NCI-H524 treated with DMSO at 0.1 percent for 48 hours (cell line): ENCODE results near the gene CANT1.
"Not testable (repeated sequence)": the region's sequence is repeated elsewhere in the genome, so short reads cannot be mapped to it uniquely, and the experiment has no call there.

ENCODE experiments used
- DNase-seq: peaks from one replicate; lab custom pipeline; 2025; lab: John Stamatoyannopoulos, UW

Gene CANT1

DNA sequence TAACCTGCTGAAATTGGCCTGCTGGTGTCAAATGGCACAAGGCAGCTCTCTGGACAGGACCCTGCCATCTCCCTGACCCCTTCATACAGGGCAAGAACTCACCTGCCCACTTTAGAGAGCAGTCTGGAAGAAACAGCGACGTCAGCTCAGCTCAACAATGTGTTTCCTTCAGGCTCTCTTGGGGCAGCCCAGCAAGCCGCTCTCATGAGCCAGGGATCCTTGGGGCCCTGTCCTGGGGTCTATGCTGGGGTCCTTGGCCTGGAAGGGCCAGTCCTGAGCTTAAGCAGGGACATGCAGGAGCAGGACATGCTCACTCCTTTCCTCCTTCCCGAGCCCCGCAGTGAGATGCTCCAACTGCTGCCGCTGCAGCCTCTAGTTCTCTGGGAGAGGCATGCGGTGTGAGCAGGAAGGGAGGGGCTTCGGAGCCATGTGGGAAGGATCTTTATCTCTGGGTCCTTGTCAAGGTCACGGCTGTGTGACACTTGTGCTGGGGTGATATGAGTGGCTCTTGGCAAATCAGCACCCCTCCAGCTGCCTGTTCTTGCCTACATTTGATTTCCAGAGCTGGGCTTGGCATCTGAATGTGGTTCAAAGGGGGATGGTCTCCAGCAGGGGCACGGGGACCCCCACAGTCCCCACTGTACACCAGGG, 17.8 kb upstream of the CANT1 start:
- DNase-seq, result no peak

DNA sequence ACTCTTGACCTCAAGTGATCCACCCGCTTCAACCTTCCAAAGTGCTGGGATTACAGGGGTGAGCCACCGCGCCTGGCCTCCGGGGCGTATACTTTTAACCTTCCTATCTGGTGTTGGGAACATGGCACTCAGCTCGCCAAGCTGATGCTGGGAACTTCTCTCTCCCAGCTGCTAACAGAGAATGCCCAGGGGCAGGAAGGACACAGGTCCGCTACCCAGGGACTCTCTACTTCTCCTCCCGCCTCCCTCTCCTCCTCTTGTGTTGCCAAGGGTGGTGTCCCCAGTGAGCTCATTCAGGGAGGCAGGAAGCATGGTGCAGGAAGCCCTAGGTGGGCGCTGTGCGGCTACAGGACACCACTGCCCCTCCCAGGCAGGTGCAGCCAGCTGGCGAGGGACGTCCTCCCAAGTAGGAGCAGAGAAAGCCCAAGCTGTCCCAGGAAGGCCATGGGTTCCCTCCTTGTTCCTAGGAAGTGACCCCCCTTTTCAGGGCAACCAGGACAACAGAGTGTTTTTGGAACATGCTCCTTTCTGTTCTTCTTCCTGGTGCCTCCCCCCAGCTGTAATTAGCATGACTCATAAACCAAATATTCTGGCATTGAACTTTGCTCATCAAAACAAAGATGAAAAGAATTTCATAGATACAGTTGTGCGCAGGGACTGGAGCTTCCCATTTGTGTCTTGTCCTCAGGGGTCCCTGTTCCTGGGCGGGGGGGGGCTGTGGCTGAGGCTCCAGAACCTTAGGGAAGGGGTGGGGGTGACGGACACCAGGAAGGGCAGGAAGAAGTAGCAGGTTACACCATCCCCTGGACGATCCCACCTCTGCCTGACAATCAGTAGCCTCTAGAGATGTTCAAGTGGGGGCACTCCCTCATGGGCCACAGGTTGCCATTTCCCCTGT, 17.1 kb upstream of the CANT1 start:
- no peak for DNase-seq

DNA sequence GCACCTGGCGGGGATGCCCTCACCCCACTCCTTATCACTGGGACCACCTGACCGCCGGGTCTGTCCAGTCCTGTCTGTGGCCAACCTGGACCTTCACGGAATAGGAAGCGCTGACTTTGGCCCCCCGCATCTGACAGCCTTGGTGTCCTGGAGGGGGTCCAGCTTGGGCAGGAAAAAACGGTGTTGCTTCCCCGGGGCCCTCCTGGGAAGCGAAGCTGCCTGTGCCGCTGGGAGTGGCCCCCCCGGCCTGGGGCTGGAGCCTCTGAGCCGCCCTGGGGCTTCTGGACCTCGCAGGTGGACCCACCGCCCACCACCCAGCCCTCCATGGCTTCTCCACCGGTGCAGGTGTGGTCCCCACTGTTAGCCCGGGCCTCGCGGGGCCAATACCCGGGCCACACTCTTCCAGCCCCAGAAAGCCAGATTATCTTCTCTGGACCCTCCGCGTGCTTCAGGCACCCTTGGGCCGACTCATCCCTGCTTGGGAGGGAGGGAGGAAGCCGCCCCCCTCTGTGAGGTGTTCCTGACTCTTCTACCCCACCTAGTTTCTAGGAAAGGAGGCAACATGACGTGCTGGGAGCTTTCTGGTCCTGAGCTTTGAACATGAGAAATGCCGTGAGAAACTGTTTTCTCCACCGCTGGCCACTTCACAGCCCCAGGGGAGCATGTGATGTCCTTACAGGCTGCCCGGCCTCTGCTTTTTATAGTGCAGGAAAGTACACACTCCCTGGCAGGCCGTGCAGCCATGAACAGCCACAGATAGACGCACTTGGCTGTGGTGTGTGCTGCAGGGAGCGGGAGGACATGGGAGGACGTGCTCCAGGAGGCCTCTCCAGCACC, 15.6 kb upstream of the CANT1 start:
- no peak for DNase-seq

DNA sequence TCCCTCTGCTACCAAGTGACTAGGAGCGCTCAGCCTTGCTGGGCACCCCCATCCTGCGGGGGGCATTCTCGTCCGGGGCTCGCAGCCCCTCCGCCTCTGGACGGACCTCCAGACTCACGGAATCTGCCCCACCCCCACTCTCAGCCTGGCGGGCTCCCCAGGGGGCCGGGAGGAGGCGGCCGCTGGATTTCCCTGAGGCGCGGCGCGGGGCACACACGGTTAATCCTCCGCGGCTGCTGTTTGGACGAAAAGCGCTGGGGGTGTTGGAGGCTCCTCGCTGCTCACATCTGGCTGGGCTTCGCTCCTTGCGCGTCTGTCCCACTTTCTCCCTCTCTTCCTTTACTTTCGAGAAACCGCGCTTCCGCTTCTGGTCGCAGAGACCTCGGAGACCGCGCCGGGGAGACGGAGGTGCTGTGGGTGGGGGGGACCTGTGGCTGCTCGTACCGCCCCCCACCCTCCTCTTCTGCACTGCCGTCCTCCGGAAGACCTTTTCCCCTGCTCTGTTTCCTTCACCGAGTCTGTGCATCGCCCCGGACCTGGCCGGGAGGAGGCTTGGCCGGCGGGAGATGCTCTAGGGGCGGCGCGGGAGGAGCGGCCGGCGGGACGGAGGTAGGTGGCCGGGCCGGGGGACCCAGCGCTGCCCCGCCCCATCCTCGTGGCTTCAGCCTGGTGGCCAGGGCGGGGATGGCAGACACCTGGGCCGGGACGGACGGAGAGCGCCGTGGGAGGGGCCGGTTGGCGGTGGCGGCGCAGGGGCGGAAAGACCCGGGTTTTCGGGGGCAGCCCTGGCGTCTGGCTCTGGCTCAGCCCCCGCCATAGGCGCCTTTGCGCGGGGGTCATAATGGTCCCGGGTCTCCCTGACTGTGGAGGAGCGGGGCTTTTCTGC, 14.6 kb upstream of the CANT1 start, which contains the start of gene C1QTNF1:
Gene C1QTNF1 (plus strand): TSS at position 284 of the 886 bp plus-strand sequence. CDS start 19,800 bp downstream, outside the sequence.
- no peak for DNase-seq

DNA sequence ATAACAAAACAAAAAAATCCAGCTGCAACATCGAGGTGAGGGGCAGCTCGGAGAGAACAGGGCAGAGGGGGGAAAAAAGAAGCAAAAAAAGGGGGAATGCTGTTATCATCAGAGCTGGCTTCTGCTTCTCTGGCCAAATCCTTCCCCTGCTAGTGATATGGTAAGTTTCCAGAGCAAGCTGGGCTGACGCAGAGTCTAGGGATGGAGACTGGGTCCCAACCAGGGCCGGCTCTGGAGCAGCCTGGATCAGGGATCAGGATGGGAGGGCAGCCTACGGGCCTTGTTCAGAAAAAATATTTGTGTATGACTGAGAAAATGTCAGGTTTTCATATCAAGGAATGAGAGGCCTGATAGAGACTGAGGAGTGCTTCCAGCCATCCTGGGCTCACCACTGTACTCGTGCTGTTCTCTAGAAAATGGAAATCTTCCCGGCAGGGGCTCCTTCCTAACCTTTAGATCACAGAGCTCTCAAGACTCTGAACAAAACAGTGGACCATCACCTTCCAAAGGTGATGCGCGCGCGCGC, 13.7 kb upstream of the CANT1 start:
- no peak for DNase-seq

DNA sequence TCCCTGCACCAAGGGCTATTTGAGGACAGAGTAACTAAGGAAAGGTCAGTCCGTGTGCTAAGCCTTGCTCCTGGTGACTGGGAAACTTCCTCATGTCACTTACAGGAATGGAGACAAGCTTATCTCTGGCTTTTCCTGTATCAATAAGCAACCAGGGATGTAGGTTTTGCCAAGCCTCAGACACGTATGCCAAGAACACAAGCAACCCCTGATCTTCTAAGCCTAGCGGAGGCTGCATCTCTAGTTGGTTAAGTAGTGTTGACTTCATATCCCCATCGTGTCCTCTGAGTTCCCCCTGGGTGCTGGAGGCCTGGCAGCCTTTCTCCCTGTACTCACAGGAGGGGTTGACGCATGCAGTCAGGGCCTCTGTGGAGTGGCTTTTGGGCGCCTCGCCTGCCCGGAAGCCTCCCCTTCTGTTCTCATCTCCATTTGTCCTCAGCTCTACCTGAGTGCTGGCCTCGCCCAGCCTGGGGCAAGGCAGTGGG, 13.0 kb upstream of the CANT1 start:
- no peak for DNase-seq

DNA sequence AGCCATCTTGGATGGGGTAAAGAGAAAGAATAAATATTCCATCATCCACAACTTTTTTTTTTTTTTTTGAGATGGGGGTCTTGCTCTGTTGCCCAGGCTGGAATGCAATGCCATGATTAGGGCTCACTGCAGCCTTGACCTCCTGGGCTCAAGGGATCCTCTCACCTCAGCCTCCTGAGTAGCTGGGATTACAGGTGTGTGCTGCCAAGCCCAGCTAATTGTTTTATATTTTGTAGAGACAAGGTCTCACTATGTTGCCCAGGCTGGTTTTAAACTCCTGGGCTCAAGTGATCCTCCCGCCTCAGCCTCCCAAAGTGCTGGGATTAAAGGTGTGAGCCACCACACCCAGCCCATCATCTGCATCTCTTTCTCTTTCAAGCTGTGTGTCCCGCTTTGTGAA, 12.4 kb upstream of the CANT1 start:
- DNase-seq, result not testable (repeated sequence)

DNA sequence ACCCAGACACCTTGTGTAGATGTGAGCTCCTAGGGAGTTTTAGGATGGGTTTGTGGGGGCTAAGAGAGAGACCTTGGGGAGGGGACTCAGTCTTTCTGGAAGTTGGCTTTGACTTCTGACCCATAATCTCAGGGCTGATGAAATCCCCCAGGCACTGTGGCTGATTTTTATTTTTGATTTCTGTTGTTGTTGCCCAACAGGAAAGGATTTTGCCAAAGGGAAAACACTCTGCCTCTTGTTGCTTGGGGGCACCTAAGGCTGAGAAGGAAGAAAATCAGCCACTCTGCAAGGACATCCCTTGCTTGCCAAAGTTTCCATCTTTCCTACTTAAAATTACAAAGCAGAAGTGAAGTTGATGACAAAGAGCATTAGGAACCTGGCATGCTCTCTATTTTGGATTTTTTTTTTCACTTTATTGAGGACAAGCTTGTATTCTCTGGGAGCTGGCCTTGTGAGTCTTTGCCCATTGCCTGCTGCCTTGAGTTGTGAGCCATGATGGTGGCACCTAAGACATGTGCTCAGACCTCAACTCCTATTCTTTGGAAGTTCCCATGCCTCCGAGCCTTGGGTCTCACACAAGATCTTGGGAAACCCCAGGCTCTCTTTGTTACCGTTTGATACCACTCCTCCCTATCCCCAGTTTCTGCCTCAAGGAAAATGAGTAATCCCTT, 11.2 kb upstream of the CANT1 start:
- no peak for DNase-seq

DNA sequence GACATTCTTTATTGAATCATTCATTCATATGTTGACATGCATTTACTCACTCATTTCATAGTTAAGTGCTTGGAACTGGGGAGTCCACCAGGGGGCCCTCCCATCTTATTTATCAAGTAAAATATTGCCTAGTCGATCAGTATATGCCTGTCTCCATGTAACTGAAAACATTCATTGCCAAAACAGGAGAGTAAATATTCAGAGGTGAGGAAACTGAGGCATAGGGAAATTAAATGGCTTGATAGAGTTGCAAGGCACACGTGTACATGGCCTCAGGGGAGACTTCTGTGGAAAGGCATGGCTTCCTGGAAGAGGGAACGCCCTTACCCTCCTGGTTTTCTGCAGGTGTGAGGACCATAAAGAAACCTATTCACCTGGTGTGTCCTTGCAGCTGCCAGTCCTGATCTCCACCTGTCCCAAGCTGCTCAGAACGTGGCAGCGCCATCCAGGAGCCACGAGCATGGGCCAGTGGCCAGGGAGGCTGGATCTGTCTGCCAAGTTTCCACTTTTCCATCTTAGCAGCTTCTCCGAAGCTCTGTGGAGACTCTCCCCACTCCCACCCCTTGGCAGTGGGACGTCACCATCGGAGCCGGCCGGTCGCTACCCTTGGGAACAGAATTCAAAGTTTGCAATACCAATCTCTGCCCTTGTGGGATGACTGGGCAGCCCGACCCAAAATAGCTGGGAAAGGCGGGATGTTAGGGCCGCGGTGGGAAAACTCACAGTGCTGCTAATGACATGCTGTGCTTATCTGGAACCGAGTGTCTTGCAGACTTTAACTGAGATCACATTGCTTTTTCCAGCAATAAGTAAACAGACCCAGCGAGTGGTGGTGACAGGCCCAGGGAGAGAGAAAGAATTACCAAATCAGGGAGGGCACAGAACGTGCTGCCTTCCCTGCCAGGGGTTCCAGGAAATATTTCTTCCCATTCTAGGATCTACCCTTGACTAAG, 10.3 kb upstream of the CANT1 start:
- DNase-seq, result peak; percentile 57

DNA sequence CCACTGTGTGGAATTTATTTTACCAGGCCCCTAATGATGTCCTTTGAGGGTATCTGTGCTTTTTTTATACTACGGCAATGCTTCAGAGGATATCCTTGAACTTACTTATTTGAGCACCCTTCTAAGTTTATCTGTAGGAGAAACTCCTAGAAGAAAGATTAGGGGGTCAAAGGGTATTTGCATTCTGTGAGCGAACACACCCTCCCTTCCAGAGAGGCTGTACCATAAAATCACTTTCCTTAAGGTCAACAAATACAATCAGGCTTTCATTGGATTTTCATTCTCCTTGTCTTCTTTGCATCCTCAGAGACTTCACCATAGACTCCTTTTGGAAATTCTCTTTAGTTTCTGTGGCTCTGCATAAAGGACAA, 9.7 kb upstream of the CANT1 start:
- DNase-seq, result no peak

DNA sequence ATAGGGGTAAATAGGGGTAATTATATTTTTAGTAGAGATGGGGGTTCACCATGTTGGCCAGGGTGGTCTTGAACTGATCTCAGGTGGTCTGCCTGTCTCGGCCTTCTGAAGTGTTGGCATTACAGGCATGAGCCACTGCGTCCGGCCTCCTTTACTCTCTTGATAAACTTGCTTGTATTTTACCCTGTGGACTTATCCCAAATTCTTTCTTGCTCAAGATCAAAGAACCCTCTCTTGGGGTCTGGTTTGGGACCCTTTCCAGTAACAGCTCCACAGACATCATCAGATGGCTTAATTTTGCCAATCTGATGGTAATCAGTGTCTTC, 8.8 kb upstream of the CANT1 start:
- no peak for DNase-seq

DNA sequence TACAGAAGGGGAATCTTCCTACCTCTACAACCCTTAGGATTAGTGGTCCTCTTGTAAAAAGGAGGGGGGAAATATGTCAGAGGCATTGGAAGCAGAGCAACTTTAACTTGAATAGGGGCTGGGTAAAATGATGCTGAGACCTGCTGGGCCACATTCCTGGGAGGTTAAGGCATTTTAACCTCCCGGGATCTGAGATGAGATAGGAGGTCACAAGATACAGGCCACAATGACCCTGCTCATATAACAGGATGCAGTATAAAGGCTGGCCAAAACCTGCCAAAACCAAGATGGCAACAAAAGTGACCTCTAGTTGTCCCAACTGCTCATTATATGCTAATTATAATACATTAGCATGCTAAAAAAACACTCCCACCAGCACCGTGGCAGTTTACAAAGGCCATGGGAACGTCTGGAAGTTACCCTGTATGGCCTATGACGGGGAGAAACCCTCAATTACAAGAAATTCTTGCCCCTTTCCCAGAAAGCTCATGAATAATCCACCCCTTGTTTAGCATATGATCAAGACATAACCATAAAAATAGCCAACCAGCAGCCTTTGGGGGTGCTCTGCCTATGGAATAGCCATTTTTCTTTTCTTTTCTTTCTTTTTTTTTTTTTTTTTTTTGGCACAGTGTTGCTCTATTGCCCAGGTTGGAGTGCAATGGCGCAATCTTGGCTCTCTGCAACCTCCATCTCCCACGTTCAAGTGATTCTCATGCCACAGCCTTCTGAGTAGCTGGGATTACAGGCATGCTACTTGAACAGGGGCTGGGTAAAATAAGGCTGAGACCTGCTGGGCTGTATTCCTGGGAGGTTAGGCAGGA, 8.2 kb upstream of the CANT1 start:
- DNase-seq, result no peak

DNA sequence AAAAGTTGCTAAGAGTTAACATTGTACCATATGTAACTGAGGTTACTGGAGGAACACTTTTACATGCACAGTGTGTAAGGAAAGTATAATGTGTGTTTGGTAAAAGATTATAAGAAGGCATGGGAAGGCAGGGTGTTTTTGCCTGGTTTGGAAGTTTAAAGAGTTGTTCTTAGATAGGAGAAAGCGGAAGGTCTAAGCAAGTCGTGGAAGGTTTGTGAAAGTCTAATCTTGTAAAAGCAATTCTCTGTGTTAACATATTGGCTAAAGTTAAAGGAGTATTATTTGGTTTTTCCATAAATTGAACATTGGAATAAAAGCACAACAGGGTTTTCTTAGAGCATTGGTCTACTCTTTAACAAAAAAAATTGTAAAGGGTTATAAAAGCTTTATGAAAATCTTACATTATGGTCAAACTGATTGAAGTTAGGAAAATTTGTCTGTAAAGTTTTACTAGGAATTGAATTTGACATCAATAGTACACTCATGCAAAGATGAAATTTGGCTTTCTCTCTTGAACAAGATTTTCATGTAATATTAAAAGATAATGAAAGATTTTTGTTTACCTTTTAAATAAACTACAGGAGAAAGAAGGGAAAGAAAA, 4.7 kb upstream of the CANT1 start:
- no peak for DNase-seq

DNA sequence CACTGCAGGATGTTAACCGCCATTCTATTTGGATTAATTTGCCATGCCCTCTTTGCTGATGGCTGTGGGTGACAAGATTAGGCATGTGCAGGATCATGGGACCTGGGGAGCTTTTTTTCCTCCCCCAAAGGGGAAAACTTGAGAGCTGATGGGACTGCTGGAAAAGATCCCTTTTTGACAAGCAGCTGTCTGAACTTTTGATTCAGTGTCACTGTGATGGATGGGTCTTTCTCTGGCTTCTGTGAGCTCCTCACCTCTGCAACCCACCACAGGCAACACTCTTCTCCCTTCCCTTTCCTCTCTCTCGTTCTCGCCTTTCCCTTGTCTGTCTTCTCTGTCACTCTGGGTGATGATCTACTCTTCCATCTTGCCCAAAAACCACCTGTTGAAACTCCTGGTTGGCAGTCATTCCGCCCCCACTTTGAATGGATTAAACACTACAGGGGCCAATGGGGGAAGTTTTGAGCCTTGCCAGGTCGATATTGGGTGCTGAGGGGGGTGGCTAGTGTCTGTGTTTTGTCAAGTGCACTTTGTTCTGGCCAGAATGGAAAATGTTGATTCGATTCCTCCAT, 3.1 kb upstream of the CANT1 start:
- DNase-seq, result no peak

DNA sequence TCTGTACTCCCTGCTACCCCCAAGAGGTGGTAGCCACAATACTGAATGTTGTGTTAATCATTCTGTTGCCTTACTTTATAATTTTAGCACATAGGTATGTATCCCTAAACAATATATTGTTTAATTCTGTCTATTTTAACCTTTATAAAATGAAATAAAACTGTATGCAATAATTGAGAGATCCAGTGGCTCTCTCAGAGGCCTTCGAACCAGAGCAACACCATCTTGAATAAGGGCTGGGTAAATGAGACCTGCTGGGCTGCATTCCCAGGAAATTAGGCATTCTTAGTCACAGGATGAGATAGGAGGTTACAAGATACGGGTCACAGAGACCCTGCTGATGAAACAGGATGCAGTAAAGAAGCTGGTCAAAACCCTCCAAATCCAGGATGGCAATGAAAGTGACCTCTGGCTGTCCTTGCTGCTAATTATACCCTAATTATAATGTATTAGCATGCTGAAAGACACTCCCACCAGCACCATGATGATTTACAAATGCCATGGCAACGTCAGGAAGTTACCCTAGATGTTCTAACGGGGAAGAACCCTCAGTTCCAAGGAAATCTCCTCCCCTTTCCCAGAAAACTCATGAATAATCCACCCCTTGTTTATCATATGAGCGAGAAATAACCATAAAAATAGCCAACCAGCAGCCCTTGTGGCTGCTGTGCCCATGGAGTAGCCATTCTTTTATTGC, 2.0 kb upstream of the CANT1 start:
- no peak for DNase-seq

DNA sequence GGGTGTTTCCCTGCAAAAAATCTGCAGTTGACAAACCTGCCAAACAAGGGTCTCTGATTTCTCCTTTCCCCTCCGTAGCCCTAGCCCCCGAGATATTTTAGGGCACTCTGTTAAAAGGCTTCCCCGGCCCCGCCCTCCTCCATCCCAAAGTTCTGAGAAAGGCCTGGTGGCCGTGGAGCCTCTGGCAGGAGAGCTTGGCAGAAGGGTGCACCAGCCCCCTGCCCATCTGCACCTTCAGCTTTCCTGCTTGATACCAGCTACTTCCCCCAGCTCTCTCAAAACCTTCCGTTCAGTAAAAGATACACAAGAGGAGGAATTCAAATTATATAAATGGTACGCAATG, 711 bp upstream of the CANT1 start:
- DNase-seq, result no peak

DNA sequence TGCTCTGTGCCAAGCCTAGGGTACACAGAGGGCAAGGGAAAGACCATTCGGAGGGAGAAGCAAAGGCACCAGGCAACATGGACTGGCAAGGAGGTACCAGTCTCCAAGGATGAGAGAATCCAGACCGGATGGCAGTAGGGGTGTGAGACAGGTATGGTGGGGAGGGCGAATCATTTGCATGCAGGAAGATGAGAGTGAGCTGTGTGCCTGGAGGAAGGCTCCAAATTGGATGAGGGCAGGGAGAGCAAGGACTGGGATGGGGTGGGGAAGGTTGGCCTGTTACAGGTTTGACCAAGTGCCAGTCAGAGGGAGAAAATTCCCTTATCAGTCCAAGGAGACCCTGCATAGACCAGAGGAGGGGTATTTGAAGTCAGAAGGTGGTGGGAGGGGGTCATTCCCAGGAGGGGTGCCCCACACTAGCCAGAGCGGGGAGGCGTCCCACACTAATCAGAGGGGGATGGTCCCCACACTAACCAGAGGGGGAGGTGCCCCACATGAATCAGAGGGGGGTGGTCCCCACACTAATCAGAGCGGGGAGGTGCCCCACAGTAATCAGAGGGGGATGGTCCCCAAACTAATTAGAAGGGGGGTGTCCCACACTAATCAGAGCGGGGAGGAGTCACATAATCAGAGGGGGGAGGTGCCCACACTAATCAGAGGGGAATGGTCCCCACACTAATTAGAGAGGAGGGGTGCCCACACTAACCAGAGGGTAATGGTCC, 737 bp downstream of the CANT1 start:
- DNase-seq, result no peak
